ENCODE results near the gene PCDH9. TPM values are rescaled to one million over a fixed set of nuclear protein-coding genes. Genes with fewer than 3 reads are reported as not detected.

Gene PCDH9
- total RNA-seq, 2 donors from 2014 or later, result 0.95 to 1.8 TPM

DNA sequence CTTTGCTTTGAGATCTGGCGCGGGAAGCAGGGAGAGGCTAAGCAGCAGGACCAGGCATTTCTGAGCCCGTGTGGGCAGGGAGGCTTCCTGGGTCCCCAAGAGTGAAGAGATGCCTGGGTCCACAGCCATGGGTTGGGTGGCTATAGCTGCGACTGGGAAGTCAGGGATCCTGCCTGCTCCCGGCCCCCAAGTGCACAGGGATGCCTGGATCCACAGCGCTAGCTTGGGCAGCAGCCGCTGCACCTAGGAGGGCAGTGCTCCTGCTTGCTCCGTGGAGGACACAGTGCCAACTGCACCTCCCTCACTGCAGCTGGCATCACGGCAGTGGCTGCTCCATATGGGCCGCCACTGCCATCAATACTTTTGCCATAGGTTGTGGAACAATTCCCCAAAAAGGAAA is 384.7 kb downstream of the PCDH9 start:
- no peaks in the 10 kb centered on the region for H3K36me3 ChIP-seq (ENCODE audit: control insufficient read depth, insufficient read depth, low read length)
- Mint-ChIP-seq H3K36me3 (ENCODE audit: low read depth) (no peaks in the 10 kb centered on the region), H3K4me1 (no peaks in the 10 kb centered on the region), H3K27me3 (ENCODE audit: insufficient read depth) (no peaks in the 10 kb centered on the region), H3K9me3 (no peaks in the 10 kb centered on the region), H3K4me3 (no peak overlapping the region), H3K27ac (no peak overlapping the region)
- WGBS, 2 experiments (ENCODE audit: insufficient coverage in 1 of 2, insufficient read length in 1 of 2), result 92 to 95% methylated on average over 2 to 10 of the region's 10 CpGs
- H3K27ac ChIP-seq (ENCODE audit: low read depth, low read length), result no peak overlapping the region
- H3K9ac ChIP-seq (ENCODE audit: extremely low read depth, low read length, poor library complexity, severe bottlenecking), result no peak overlapping the region
- no peaks in the 10 kb centered on the region for H3K9me3 ChIP-seq (ENCODE audit: control insufficient read depth, low read length)
- TF ChIP-seq, protein P1, sequence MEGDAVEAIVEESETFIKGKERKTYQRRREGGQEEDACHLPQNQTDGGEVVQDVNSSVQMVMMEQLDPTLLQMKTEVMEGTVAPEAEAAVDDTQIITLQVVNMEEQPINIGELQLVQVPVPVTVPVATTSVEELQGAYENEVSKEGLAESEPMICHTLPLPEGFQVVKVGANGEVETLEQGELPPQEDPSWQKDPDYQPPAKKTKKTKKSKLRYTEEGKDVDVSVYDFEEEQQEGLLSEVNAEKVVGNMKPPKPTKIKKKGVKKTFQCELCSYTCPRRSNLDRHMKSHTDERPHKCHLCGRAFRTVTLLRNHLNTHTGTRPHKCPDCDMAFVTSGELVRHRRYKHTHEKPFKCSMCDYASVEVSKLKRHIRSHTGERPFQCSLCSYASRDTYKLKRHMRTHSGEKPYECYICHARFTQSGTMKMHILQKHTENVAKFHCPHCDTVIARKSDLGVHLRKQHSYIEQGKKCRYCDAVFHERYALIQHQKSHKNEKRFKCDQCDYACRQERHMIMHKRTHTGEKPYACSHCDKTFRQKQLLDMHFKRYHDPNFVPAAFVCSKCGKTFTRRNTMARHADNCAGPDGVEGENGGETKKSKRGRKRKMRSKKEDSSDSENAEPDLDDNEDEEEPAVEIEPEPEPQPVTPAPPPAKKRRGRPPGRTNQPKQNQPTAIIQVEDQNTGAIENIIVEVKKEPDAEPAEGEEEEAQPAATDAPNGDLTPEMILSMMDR (conservative IDR thresholded peaks at IDR 0.05), result no peak
- H3K27me3 ChIP-seq (ENCODE audit: control insufficient read depth, insufficient read depth, low read length, poor library complexity, severe bottlenecking), result no peaks in the 10 kb centered on the region
- no peaks in the 10 kb centered on the region for H3K4me1 ChIP-seq (ENCODE audit: control insufficient read depth, insufficient read depth, low read length)
- H3K4me3 ChIP-seq (ENCODE audit: low read length), result no peak overlapping the region
- DNase-seq, result peak; percentile 49

DNA sequence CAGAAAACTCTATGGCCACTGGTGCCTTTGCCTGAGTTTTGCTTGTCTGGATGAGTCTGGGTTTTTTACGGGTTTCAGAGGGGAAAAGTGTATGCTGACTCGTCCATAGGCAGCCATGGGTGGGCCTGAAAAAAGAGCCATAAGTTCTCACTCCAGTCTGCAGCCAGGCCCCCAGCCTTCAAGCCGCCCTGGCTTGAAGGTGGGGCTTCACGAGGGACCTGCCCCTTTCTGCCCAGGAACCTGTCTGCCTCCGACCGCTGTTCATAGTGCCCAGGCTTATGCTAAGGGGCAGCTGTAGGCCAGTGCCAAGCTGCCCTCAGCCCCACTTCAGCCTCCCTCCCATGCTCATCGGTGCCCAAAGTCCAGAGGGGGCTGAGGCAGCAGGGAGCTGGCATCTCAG is 385.2 kb downstream of the PCDH9 start:
- Mint-ChIP-seq H3K27ac (no peak overlapping the region), H3K36me3 (ENCODE audit: low read depth) (no peaks in the 10 kb centered on the region), H3K4me3 (no peak overlapping the region), H3K4me1 (no peaks in the 10 kb centered on the region), H3K27me3 (ENCODE audit: insufficient read depth) (no peaks in the 10 kb centered on the region), H3K9me3 (no peaks in the 10 kb centered on the region)
- DNase-seq, result no peak
- TF ChIP-seq, protein P1 (conservative IDR thresholded peaks at IDR 0.05), result no peak
- H3K4me1 ChIP-seq (ENCODE audit: control insufficient read depth, insufficient read depth, low read length), result no peaks in the 10 kb centered on the region
- no peaks in the 10 kb centered on the region for H3K36me3 ChIP-seq (ENCODE audit: control insufficient read depth, insufficient read depth, low read length)
- WGBS, 2 experiments (ENCODE audit: insufficient coverage in 1 of 2, insufficient read length in 1 of 2), result 0 to 80% methylated on average over 1 to 7 of the region's 7 CpGs
- H3K27me3 ChIP-seq (ENCODE audit: control insufficient read depth, insufficient read depth, low read length, poor library complexity, severe bottlenecking), result no peaks in the 10 kb centered on the region
- H3K9me3 ChIP-seq (ENCODE audit: control insufficient read depth, low read length), result no peaks in the 10 kb centered on the region
- no peak overlapping the region for H3K4me3 ChIP-seq (ENCODE audit: low read length)
- no peak overlapping the region for H3K27ac ChIP-seq (ENCODE audit: low read depth, low read length)
- H3K9ac ChIP-seq (ENCODE audit: extremely low read depth, low read length, poor library complexity, severe bottlenecking), result no peak overlapping the region

DNA sequence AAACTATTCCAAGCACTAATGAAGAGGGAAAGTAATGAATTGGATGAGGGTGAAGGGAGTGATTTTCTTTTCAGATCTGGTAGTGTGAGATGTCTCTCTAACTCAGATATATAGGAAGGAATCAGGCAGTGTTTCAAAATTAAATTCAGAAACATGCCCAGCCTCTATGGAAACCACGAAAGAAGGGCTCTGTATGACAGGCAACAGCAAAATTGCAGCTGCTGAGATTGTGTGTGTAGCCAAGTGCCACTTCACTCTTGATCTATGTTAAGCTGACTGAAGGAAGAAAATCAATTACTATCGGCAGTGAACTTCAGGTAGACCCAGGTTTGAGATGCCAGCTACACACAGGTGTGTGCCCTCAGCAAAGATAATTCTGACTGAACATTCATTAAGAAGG is 387.4 kb downstream of the PCDH9 start:
- H3K4me1 ChIP-seq (ENCODE audit: control insufficient read depth, insufficient read depth, low read length), result no peaks in the 10 kb centered on the region
- no peaks in the 10 kb centered on the region for H3K9me3 Mint-ChIP-seq
- H3K27ac ChIP-seq (ENCODE audit: low read depth, low read length), result no peak overlapping the region
- H3K4me1 Mint-ChIP-seq, result no peaks in the 10 kb centered on the region
- H3K36me3 Mint-ChIP-seq (ENCODE audit: low read depth), result no peaks in the 10 kb centered on the region
- H3K36me3 ChIP-seq (ENCODE audit: control insufficient read depth, insufficient read depth, low read length), result no peaks in the 10 kb centered on the region
- no peak overlapping the region for H3K4me3 Mint-ChIP-seq
- no peaks in the 10 kb centered on the region for H3K27me3 Mint-ChIP-seq (ENCODE audit: insufficient read depth)
- TF ChIP-seq, protein P1 (conservative IDR thresholded peaks at IDR 0.05), result no peak
- 83 to 85% methylated on average over 2 of the region's 2 CpGs for WGBS, 2 experiments (ENCODE audit: insufficient coverage in 1 of 2, insufficient read length in 1 of 2)
- no peaks in the 10 kb centered on the region for H3K9me3 ChIP-seq (ENCODE audit: control insufficient read depth, low read length)
- H3K27me3 ChIP-seq (ENCODE audit: control insufficient read depth, insufficient read depth, low read length, poor library complexity, severe bottlenecking), result no peaks in the 10 kb centered on the region
- no peak for DNase-seq
- H3K9ac ChIP-seq (ENCODE audit: extremely low read depth, low read length, poor library complexity, severe bottlenecking), result no peak overlapping the region
- H3K4me3 ChIP-seq (ENCODE audit: low read length), result no peak overlapping the region
- no peak overlapping the region for H3K27ac Mint-ChIP-seq
